ENCODE measurements around the gene RHOA.

- no peak for TF ChIP-seq POLR2A (IDR thresholded peaks at IDR 0.05)
- no peak for TF ChIP-seq CTCF (IDR thresholded peaks at IDR 0.05)
These were observed 52.9 kb downstream of the RHOA start for GRCh38 chr3:49358884-49359225.

All from right lobe of liver (tissue), 4 donors.